ENCODE data around the gene CIITA.
A peak's percentile ranks its signal among the peaks of the same experiment; 100 is the strongest.

DNA sequence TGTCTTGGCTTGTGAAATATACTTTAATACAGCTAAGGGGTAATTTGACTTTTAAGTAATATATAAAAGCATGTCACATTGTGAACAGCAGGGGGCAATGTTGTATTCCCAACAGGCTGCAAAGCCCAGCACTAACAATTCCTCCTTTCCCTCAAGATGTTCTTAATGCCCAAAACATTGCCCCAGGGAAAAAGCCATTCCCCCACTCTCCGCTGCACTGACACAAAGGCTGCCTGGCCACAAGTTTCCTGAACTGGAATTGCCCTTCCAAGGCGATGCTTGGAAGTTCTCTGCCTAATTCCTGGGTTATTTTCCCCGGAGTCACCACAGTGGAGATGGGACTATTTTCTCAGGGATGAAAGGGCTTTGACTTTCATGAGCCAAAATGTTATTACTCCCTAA, 94.6 kb downstream of the CIITA start:
- TF ChIP-seq, protein P1, sequence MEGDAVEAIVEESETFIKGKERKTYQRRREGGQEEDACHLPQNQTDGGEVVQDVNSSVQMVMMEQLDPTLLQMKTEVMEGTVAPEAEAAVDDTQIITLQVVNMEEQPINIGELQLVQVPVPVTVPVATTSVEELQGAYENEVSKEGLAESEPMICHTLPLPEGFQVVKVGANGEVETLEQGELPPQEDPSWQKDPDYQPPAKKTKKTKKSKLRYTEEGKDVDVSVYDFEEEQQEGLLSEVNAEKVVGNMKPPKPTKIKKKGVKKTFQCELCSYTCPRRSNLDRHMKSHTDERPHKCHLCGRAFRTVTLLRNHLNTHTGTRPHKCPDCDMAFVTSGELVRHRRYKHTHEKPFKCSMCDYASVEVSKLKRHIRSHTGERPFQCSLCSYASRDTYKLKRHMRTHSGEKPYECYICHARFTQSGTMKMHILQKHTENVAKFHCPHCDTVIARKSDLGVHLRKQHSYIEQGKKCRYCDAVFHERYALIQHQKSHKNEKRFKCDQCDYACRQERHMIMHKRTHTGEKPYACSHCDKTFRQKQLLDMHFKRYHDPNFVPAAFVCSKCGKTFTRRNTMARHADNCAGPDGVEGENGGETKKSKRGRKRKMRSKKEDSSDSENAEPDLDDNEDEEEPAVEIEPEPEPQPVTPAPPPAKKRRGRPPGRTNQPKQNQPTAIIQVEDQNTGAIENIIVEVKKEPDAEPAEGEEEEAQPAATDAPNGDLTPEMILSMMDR (IDR thresholded peaks at IDR 0.05): peak in 1 of 3 donors; percentile 36
- no peak for TF ChIP-seq POLR2A (IDR thresholded peaks at IDR 0.05)

All from lower leg skin (tissue), 3 donors.